A549 (cell line): ENCODE results near the gene MYOF.

Experiments used
- MAX ChIP-seq: IDR thresholded peaks from 2 replicates; pipeline ENCODE4 v1.6.1; 2012
- PHF8 ChIP-seq: fragments of 200-600 bp; sonication (generic); IDR thresholded peaks from 2 replicates; pipeline ENCODE4 v1.6.1; 2016; ENCODE audit warnings: low read depth, mild to moderate bottlenecking, antibody characterized with exemption, moderate library complexity, borderline replicate concordance
- POLR2A ChIP-seq: IDR thresholded peaks from 2 replicates; pipeline ENCODE4 v1.6.1; 2012; ENCODE audit warnings: mild to moderate bottlenecking, low read length

- TF ChIP-seq POLR2A: no peak
- no peak for TF ChIP-seq MAX
- no peak for TF ChIP-seq PHF8
Observed at GRCh38 chr10:93459466-93459865, 22.7 kb downstream of the MYOF start.
